Central memory CD8-positive, alpha-beta T cell (primary cell): ENCODE results near the gene MYOF.

ENCODE experiments used
- ATAC-seq: fragments of 150-1000 bp; cut with Tn5 transposase; replicated peaks from 2 replicates; pipeline ENCODE4 v1.10.0; 2022; ENCODE audit warnings: mild to moderate bottlenecking, moderate FRiP score, moderate number of reproducible peaks; ENCODE audit not compliant: poor library complexity, severe bottlenecking; ENCODE audit errors: extremely low read depth
- DNase-seq, 2 donors: peaks; one replicate each; pipeline ENCODE4 v3.0.0; 2021; ENCODE audit warnings: low spot score in 2 of 2
- H3K27ac Mint-ChIP-seq: one replicate; pipeline ENCODE4 v1.8.0; 2022; ENCODE audit warnings: low read depth, mild to moderate bottlenecking, moderate library complexity, mixed read lengths
- H3K27me3 Mint-ChIP-seq: one replicate; pipeline ENCODE4 v1.8.0; 2022; ENCODE audit warnings: mixed read lengths
- H3K36me3 Mint-ChIP-seq: one replicate; pipeline ENCODE4 v1.8.0; 2022; ENCODE audit warnings: mild to moderate bottlenecking, moderate library complexity, mixed read lengths; ENCODE audit not compliant: insufficient read depth
- H3K4me1 Mint-ChIP-seq: one replicate; pipeline ENCODE4 v1.8.0; 2022; ENCODE audit warnings: mixed read lengths
- H3K4me3 Mint-ChIP-seq: one replicate; pipeline ENCODE4 v1.8.0; 2022; ENCODE audit warnings: mild to moderate bottlenecking, moderate library complexity, mixed read lengths
- H3K9me3 Mint-ChIP-seq: one replicate; pipeline ENCODE4 v1.8.0; 2022; ENCODE audit warnings: mixed read lengths

The MYOF gene

GRCh38 chr10:93461109-93461806, 20.9 kb downstream of the MYOF start:
- no peak overlapping the region for H3K4me3 Mint-ChIP-seq
- DNase-seq (no peak), ATAC-seq (no peak)

GRCh38 chr10:93459466-93459865, 22.7 kb downstream of the MYOF start:
- Mint-ChIP-seq H3K36me3 (no peaks in the 10 kb centered on the region), H3K4me3 (no peak overlapping the region), H3K27ac (no peak overlapping the region), H3K4me1 (peaks cover 6% of the 10 kb centered on the region), H3K9me3 (no peaks in the 10 kb centered on the region), H3K27me3 (peaks cover 28% of the 10 kb centered on the region)
- DNase-seq (no peak), ATAC-seq (no peak)

More at GRCh38 chr10:93461109-93461806, 20.9 kb downstream of the MYOF start:
- Mint-ChIP-seq H3K9me3 (no peaks in the 10 kb centered on the region), H3K36me3 (no peaks in the 10 kb centered on the region), H3K4me1 (peaks cover 6% of the 10 kb centered on the region), H3K27me3 (peaks cover 27% of the 10 kb centered on the region), H3K27ac (no peak overlapping the region)

- DNase-seq (no peak), ATAC-seq (no peak)
- Mint-ChIP-seq H3K36me3 (no peaks in the 10 kb centered on the region), H3K27me3 (peaks cover 28% of the 10 kb centered on the region), H3K27ac (no peak overlapping the region), H3K4me3 (no peak overlapping the region), H3K4me1 (peaks cover 6% of the 10 kb centered on the region), H3K9me3 (no peaks in the 10 kb centered on the region)
Measured at GRCh38 chr10:93458821-93459257, 23.3 kb downstream of the MYOF start.

GRCh38 chr10:93457511-93457910, 24.6 kb downstream of the MYOF start:
- no peaks in the 10 kb centered on the region for H3K36me3 Mint-ChIP-seq
- peaks cover 28% of the 10 kb centered on the region for H3K27me3 Mint-ChIP-seq
- no peaks in the 10 kb centered on the region for H3K4me1 Mint-ChIP-seq
- DNase-seq = no peak
- ATAC-seq = no peak
- H3K4me3 Mint-ChIP-seq = no peak overlapping the region
- H3K27ac Mint-ChIP-seq = no peak overlapping the region
- no peaks in the 10 kb centered on the region for H3K9me3 Mint-ChIP-seq

GRCh38 chr10:93456480-93456879, 25.7 kb downstream of the MYOF start:
- H3K4me1 Mint-ChIP-seq = no peaks in the 10 kb centered on the region
- no peak overlapping the region for H3K27ac Mint-ChIP-seq
- no peak for DNase-seq
- H3K4me3 Mint-ChIP-seq = no peak overlapping the region
- H3K9me3 Mint-ChIP-seq = no peaks in the 10 kb centered on the region
- H3K36me3 Mint-ChIP-seq = no peaks in the 10 kb centered on the region
- H3K27me3 Mint-ChIP-seq = peaks cover 28% of the 10 kb centered on the region
- ATAC-seq = no peak

GRCh38 chr10:93454736-93455135, 27.4 kb downstream of the MYOF start:
- Mint-ChIP-seq H3K9me3 (no peaks in the 10 kb centered on the region), H3K4me3 (no peak overlapping the region), H3K4me1 (no peaks in the 10 kb centered on the region), H3K27ac (no peak overlapping the region), H3K27me3 (peaks cover 22% of the 10 kb centered on the region), H3K36me3 (no peaks in the 10 kb centered on the region)
- DNase-seq (no peak), ATAC-seq (no peak)

GRCh38 chr10:93454146-93454545, 28.0 kb downstream of the MYOF start:
- H3K4me1 Mint-ChIP-seq = no peaks in the 10 kb centered on the region
- H3K36me3 Mint-ChIP-seq = no peaks in the 10 kb centered on the region
- H3K27me3 Mint-ChIP-seq = peaks cover 16% of the 10 kb centered on the region
- no peaks in the 10 kb centered on the region for H3K9me3 Mint-ChIP-seq
- ATAC-seq (no peak), DNase-seq (no peak)
- no peak overlapping the region for H3K4me3 Mint-ChIP-seq
- no peak overlapping the region for H3K27ac Mint-ChIP-seq

GRCh38 chr10:93452143-93452542, 30.0 kb downstream of the MYOF start:
- H3K4me1 Mint-ChIP-seq = no peaks in the 10 kb centered on the region
- no peaks in the 10 kb centered on the region for H3K9me3 Mint-ChIP-seq
- no peak overlapping the region for H3K27ac Mint-ChIP-seq
- no peaks in the 10 kb centered on the region for H3K36me3 Mint-ChIP-seq
- H3K27me3 Mint-ChIP-seq = peaks cover 9% of the 10 kb centered on the region
- ATAC-seq (no peak), DNase-seq (no peak)
- H3K4me3 Mint-ChIP-seq = no peak overlapping the region

- DNase-seq = no peak
- H3K27me3 Mint-ChIP-seq = peaks cover 3% of the 10 kb centered on the region
- no peak overlapping the region for H3K27ac Mint-ChIP-seq
- no peaks in the 10 kb centered on the region for H3K36me3 Mint-ChIP-seq
- no peaks in the 10 kb centered on the region for H3K9me3 Mint-ChIP-seq
- no peak for ATAC-seq
- no peaks in the 10 kb centered on the region for H3K4me1 Mint-ChIP-seq
- no peak overlapping the region for H3K4me3 Mint-ChIP-seq
Measured at GRCh38 chr10:93451244-93451947, 30.7 kb downstream of the MYOF start.

- Mint-ChIP-seq H3K9me3 (no peaks in the 10 kb centered on the region), H3K4me3 (no peak overlapping the region), H3K27me3 (no peaks in the 10 kb centered on the region), H3K36me3 (peaks cover 2% of the 10 kb centered on the region), H3K27ac (no peak overlapping the region), H3K4me1 (no peaks in the 10 kb centered on the region)
- ATAC-seq (no peak), DNase-seq (no peak)
Measured at GRCh38 chr10:93447970-93448369, 34.2 kb downstream of the MYOF start.

GRCh38 chr10:93447019-93447418, 35.1 kb downstream of the MYOF start:
- H3K4me3 Mint-ChIP-seq = no peak overlapping the region
- H3K9me3 Mint-ChIP-seq = no peaks in the 10 kb centered on the region
- H3K27me3 Mint-ChIP-seq = no peaks in the 10 kb centered on the region
- H3K36me3 Mint-ChIP-seq = peaks cover 2% of the 10 kb centered on the region
- no peaks in the 10 kb centered on the region for H3K4me1 Mint-ChIP-seq
- DNase-seq (no peak), ATAC-seq (no peak)
- H3K27ac Mint-ChIP-seq = no peak overlapping the region

GRCh38 chr10:93445978-93446720, 36.0 kb downstream of the MYOF start:
- Mint-ChIP-seq H3K36me3 (peaks cover 2% of the 10 kb centered on the region), H3K27ac (no peak overlapping the region), H3K9me3 (no peaks in the 10 kb centered on the region), H3K27me3 (no peaks in the 10 kb centered on the region), H3K4me1 (no peaks in the 10 kb centered on the region), H3K4me3 (no peak overlapping the region)
- no peak for ATAC-seq
- no peak for DNase-seq
